Bronchial epithelial cell (primary cell): ENCODE data around the gene FBXW5. TPM values are rescaled to one million over a fixed set of nuclear protein-coding genes. Genes with fewer than 3 reads are reported as not detected.

Experiments
- DNase-seq: peaks from one replicate; pipeline ENCODE4 v3.0.0-alpha.2; 2010; ENCODE audit warnings: low read depth
- FAIRE-seq: peaks from 2 replicates; lab custom pipeline; 2011; peaks lifted over from hg19 to GRCh38; lab: Jason Lieb, UNC
- H3K27me3 ChIP-seq: 2 replicates; pipeline ENCODE4 v1.5.1; 2011; ENCODE audit warnings: low read length; ENCODE audit not compliant: control insufficient read depth, insufficient read depth
- H3K36me3 ChIP-seq: 2 replicates; pipeline ENCODE4 v1.5.1; 2011; ENCODE audit warnings: low read length; ENCODE audit not compliant: control insufficient read depth, insufficient read depth
- H3K4me3 ChIP-seq: 2 replicates; pipeline ENCODE4 v1.5.1; 2011; ENCODE audit warnings: mild to moderate bottlenecking, low read depth, low read length, control low read depth
- CTCF ChIP-seq: IDR thresholded peaks from 2 replicates; pipeline ENCODE4 v1.5.1; 2011; ENCODE audit warnings: mild to moderate bottlenecking, moderate library complexity, low read length, control low read depth, inconsistent platforms; ENCODE audit not compliant: insufficient read depth, severe bottlenecking
- total RNA-seq: library from RNA; depleted of rRNA; stranded (reverse); fragments of >200 nt; gene quantifications from 2 replicates; pipeline ENCODE4 v1.2.1, GENCODE V29; 2014

Gene FBXW5
- total RNA-seq, 1 donor from 2014 or later, result 162 TPM

- H3K27me3 ChIP-seq, result no peaks in the 10 kb centered on the region
- H3K4me3 ChIP-seq, result no peak overlapping the region
- FAIRE-seq (no peak), DNase-seq (no peak)
- no peak for TF ChIP-seq CTCF
- H3K36me3 ChIP-seq, result no peaks in the 10 kb centered on the region
Measured at GRCh38 chr9:136975644-136976043, 31.1 kb upstream of the FBXW5 start.

- FAIRE-seq, result peak; percentile 55
- Histone ChIP-seq H3K27me3 (no peaks in the 10 kb centered on the region), H3K4me3 (no peak overlapping the region)
Measured at GRCh38 chr9:136974817-136975535, 30.4 kb upstream of the FBXW5 start.

GRCh38 chr9:136973618-136974617 is 29.4 kb upstream of the FBXW5 start:
- DNase-seq (no peak), FAIRE-seq (no peak)
- Histone ChIP-seq H3K4me3 (no peak overlapping the region), H3K27me3 (no peaks in the 10 kb centered on the region), H3K36me3 (no peaks in the 10 kb centered on the region)
- TF ChIP-seq CTCF, result no peak

More at GRCh38 chr9:136974817-136975535, 30.4 kb upstream of the FBXW5 start:
- H3K36me3 ChIP-seq, result no peaks in the 10 kb centered on the region
- TF ChIP-seq CTCF, result no peak
- DNase-seq, result peak; percentile 15

GRCh38 chr9:136972743-136973142 is 28.2 kb upstream of the FBXW5 start:
- no peak for TF ChIP-seq CTCF
- DNase-seq, result no peak
- no peaks in the 10 kb centered on the region for H3K27me3 ChIP-seq
- no peak for FAIRE-seq
- H3K36me3 ChIP-seq, result no peaks in the 10 kb centered on the region
- no peak overlapping the region for H3K4me3 ChIP-seq

GRCh38 chr9:136972335-136972734 is 27.8 kb upstream of the FBXW5 start:
- no peaks in the 10 kb centered on the region for H3K36me3 ChIP-seq
- H3K4me3 ChIP-seq, result no peak overlapping the region
- no peak for TF ChIP-seq CTCF
- no peaks in the 10 kb centered on the region for H3K27me3 ChIP-seq
- no peak for DNase-seq
- FAIRE-seq, result no peak
